Smooth muscle cell (in vitro differentiated cells): ENCODE data around the gene ALPP. TPM values are rescaled to one million over a fixed set of nuclear protein-coding genes. Genes with fewer than 3 reads are reported as not detected.

ENCODE experiments used
- DNase-seq: peaks from one replicate; lab custom pipeline; 2025; ENCODE audit not compliant: unreplicated experiment; lab: John Stamatoyannopoulos, UW
- H2AFZ ChIP-seq: fragments of 200-600 bp; sonication (generic); 2 replicates; pipeline ENCODE4 v1.6.0; 2016; ENCODE audit warnings: antibody characterized with exemption, low read depth, mild to moderate bottlenecking
- H3F3A ChIP-seq: fragments of 200-600 bp; sonication (generic); 2 replicates; pipeline ENCODE4 v1.6.0; 2017; ENCODE audit warnings: antibody characterized with exemption, low read depth
- H3K27ac ChIP-seq: fragments of 200-600 bp; sonication (generic); 2 replicates; pipeline ENCODE4 v1.5.1; 2016; ENCODE audit warnings: low read depth, mild to moderate bottlenecking
- H3K27me3 ChIP-seq: fragments of 200-600 bp; sonication (generic); 2 replicates; pipeline ENCODE4 v1.6.1; 2016; ENCODE audit warnings: low read depth, mild to moderate bottlenecking
- H3K36me3 ChIP-seq: fragments of 200-600 bp; sonication (generic); 2 replicates; pipeline ENCODE4 v1.5.1; 2016; ENCODE audit warnings: low read depth
- H3K4me1 ChIP-seq: fragments of 200-600 bp; sonication (generic); 2 replicates; pipeline ENCODE4 v1.5.1; 2016; ENCODE audit warnings: low read depth
- H3K4me2 ChIP-seq: fragments of 200-600 bp; sonication (generic); 2 replicates; pipeline ENCODE4 v1.6.0; 2016; ENCODE audit warnings: mild to moderate bottlenecking
- H3K4me3 ChIP-seq: fragments of 200-600 bp; sonication (generic); 2 replicates; pipeline ENCODE4 v1.5.1; 2016; ENCODE audit warnings: mild to moderate bottlenecking
- H3K79me2 ChIP-seq: fragments of 200-600 bp; sonication (generic); 2 replicates; pipeline ENCODE4 v1.6.0; 2016; ENCODE audit warnings: low read depth, mild to moderate bottlenecking
- H3K9ac ChIP-seq: fragments of 200-600 bp; sonication (generic); 2 replicates; pipeline ENCODE4 v1.6.0; 2016; ENCODE audit warnings: low read depth
- H3K9me3 ChIP-seq: fragments of 200-600 bp; sonication (generic); replicated peaks from 2 replicates; pipeline ENCODE4 v1.5.1; 2016; ENCODE audit warnings: low read depth
- H4K20me1 ChIP-seq: fragments of 200-600 bp; sonication (generic); 2 replicates; pipeline ENCODE4 v1.6.0; 2016; ENCODE audit warnings: low read depth
- WGBS: methylation state at CpG from one replicate; pipeline ENCODE4 v1.1.7; 2016; ENCODE audit warnings: low lambda C conversion rate; 5-methylcytosine and 5-hydroxymethylcytosine counted together
- polyA plus RNA-seq: library from polyadenylated mRNA; unstranded; fragments of >200 nt; fragmentation: Nextera tagmentation; extraction: Ambion mirVana; gene quantifications from 2 replicates; pipeline ENCODE4 v1.2.1, GENCODE V29; 2016
- total RNA-seq: library from RNA; depleted of rRNA; stranded (reverse); fragments of >200 nt; gene quantifications from 2 replicates; pipeline ENCODE4 v1.2.3, GENCODE V29; 2014
- TF ChIP-seq, protein P1 (sequence below): fragments of 200-600 bp; sonication (generic); IDR thresholded peaks from 2 replicates; pipeline ENCODE4 v1.5.1; 2017; ENCODE audit warnings: borderline replicate concordance, mild to moderate bottlenecking, antibody characterized with exemption; ENCODE audit not compliant: insufficient read depth, poor library complexity, severe bottlenecking

ALPP gene
- total and polyA plus RNA-seq, 2 experiments from 2014 or later = 0.22 TPM; not detected in 1

DNA sequence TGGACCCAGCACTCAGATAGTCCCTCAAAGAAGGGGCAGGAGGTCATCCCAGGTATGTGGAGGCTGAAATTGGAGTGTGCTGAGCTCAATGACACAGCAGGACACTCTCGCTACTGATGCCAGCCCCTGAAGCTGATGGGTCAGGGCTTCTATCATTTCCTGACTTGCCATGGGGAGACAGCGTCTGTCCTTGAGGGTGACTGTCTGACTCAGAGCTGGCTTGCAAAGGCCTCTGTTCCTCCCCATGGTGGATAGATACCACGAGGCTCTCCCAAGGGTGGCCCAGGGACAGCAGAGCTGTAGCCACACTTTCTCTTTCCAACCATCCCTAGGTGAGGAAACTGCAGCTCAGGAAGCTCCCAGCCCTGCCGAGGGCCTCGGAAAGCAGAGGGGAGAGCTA is 38.9 kb downstream of the ALPP start:
- DNase-seq = no peak
- 76% methylated on average over 5 of the region's 5 CpGs for WGBS
- no peaks in the 10 kb centered on the region for H3K9me3 ChIP-seq
- H3F3A ChIP-seq = no peaks in the 10 kb centered on the region
- peaks cover 13% of the 10 kb centered on the region for H3K4me1 ChIP-seq
- no peak overlapping the region for H3K9ac ChIP-seq
- no peak overlapping the region for H3K4me2 ChIP-seq
- H3K4me3 ChIP-seq = no peak overlapping the region
- no peaks in the 10 kb centered on the region for H3K79me2 ChIP-seq
- H3K36me3 ChIP-seq = no peaks in the 10 kb centered on the region
- no peak overlapping the region for H3K27ac ChIP-seq
- H3K27me3 ChIP-seq = peaks cover 70% of the 10 kb centered on the region
- no peaks in the 10 kb centered on the region for H4K20me1 ChIP-seq
- H2AFZ ChIP-seq = no peak overlapping the region
- TF ChIP-seq, protein P1, sequence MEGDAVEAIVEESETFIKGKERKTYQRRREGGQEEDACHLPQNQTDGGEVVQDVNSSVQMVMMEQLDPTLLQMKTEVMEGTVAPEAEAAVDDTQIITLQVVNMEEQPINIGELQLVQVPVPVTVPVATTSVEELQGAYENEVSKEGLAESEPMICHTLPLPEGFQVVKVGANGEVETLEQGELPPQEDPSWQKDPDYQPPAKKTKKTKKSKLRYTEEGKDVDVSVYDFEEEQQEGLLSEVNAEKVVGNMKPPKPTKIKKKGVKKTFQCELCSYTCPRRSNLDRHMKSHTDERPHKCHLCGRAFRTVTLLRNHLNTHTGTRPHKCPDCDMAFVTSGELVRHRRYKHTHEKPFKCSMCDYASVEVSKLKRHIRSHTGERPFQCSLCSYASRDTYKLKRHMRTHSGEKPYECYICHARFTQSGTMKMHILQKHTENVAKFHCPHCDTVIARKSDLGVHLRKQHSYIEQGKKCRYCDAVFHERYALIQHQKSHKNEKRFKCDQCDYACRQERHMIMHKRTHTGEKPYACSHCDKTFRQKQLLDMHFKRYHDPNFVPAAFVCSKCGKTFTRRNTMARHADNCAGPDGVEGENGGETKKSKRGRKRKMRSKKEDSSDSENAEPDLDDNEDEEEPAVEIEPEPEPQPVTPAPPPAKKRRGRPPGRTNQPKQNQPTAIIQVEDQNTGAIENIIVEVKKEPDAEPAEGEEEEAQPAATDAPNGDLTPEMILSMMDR = no peak

DNA sequence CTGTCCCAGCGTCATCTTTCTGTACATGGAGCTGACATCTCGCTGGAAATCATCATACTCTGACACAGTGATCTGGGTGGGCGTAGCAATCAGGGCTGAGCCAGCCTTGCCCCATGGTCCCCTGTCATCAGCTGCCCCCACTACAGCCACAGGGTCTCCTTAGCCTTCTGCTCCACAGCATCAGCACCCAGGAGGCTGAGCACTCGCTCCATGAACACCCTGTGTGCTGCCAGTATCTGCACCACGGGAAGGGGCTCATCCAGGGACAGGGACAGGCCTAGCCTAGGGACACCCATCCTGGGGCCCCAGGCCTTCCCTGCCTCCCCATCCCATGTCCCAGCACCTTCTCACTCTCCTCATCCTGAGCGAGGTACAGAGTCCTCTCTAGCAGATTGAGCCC is 39.5 kb downstream of the ALPP start:
- Histone ChIP-seq H3K79me2 (no peaks in the 10 kb centered on the region), H3K4me3 (no peak overlapping the region), H3K4me1 (peaks cover 13% of the 10 kb centered on the region), H4K20me1 (no peaks in the 10 kb centered on the region), H3K4me2 (no peak overlapping the region), H3K36me3 (no peaks in the 10 kb centered on the region), H3K27ac (no peak overlapping the region), H3F3A (no peaks in the 10 kb centered on the region), H3K9ac (no peak overlapping the region), H2AFZ (no peak overlapping the region), H3K9me3 (no peaks in the 10 kb centered on the region), H3K27me3 (peaks cover 69% of the 10 kb centered on the region)
- 73% methylated on average over 6 of the region's 6 CpGs for WGBS
- no peak for DNase-seq
- TF ChIP-seq, protein P1 = no peak

DNA sequence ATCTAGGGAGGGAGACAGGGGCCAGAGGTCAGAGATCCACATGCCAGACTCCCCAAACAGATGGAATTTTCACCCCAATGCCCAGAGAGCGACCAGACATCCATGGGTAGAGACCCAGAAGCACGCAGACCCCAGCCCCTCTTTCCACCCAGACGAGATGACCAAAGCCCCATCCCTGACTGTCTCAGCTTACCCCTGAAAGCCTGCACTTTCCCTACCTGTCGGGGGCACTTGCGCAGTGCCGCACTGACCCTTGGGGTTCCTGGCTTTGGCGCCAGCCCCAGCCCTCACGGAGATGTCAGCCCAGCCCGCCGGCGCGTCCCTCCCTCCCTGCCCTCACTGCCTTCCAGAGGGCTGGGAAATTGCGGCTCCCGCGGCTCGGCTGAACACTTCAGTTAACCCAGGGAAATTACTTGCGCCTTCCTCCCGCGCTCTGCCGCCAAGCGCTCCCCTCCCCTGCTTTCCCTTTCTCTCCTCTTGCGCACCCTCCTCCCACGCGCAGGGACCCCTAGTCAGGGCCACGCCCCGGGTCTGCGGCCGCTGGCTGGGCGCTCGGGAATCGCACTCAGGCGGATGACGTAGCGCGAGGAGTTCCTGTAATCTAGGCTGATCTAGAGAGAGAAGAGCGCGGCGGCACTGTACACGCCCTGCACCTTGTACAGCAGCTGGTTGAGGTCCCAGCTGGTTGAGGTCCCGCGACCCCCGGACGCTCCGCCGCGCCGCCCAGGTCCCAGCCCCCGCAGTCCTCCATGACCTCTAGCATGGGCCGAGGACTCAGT is 40.1 kb downstream of the ALPP start:
- peak overlapping the region; percentile 90 for H3K4me2 ChIP-seq
- no peaks in the 10 kb centered on the region for H3F3A ChIP-seq
- peak overlapping the region; percentile 48 for H3K4me3 ChIP-seq
- peaks cover 13% of the 10 kb centered on the region for H3K4me1 ChIP-seq
- DNase-seq = no peak
- no peak overlapping the region for H3K9ac ChIP-seq
- no peaks in the 10 kb centered on the region for H3K36me3 ChIP-seq
- H3K79me2 ChIP-seq = no peaks in the 10 kb centered on the region
- H3K27me3 ChIP-seq = peaks cover 67% of the 10 kb centered on the region
- no peak overlapping the region for H3K27ac ChIP-seq
- H4K20me1 ChIP-seq = no peaks in the 10 kb centered on the region
- WGBS = 8% methylated on average over 40 of the region's 49 CpGs
- H3K9me3 ChIP-seq = no peaks in the 10 kb centered on the region
- peak overlapping the region; percentile 58 for H2AFZ ChIP-seq
- TF ChIP-seq, protein P1 = no peak
